Bronchial epithelial cell (primary cell): Measurements from ENCODE around the gene LTBP3. TPM values are rescaled to one million over a fixed set of nuclear protein-coding genes. Genes with fewer than 3 reads are reported as not detected.

Experiments
- DNase-seq: peaks from one replicate; pipeline ENCODE4 v3.0.0-alpha.2; 2010; ENCODE audit warnings: low read depth
- FAIRE-seq: peaks from 2 replicates; lab custom pipeline; 2011; peaks lifted over from hg19 to GRCh38; lab: Jason Lieb, UNC
- H3K27me3 ChIP-seq: 2 replicates; pipeline ENCODE4 v1.5.1; 2011; ENCODE audit warnings: low read length; ENCODE audit not compliant: control insufficient read depth, insufficient read depth
- H3K36me3 ChIP-seq: 2 replicates; pipeline ENCODE4 v1.5.1; 2011; ENCODE audit warnings: low read length; ENCODE audit not compliant: control insufficient read depth, insufficient read depth
- H3K4me3 ChIP-seq: 2 replicates; pipeline ENCODE4 v1.5.1; 2011; ENCODE audit warnings: mild to moderate bottlenecking, low read depth, low read length, control low read depth
- total RNA-seq: library from RNA; depleted of rRNA; stranded (reverse); fragments of >200 nt; gene quantifications from 2 replicates; pipeline ENCODE4 v1.2.1, GENCODE V29; 2014
- TF ChIP-seq, protein P1 (sequence below): IDR thresholded peaks from 2 replicates; pipeline ENCODE4 v1.5.1; 2011; ENCODE audit warnings: mild to moderate bottlenecking, moderate library complexity, low read length, control low read depth, inconsistent platforms; ENCODE audit not compliant: insufficient read depth, severe bottlenecking

Gene LTBP3
- total RNA-seq, 1 donor from 2014 or later, result 35.0 TPM

- Histone ChIP-seq H3K27me3 (no peaks in the 10 kb centered on the region), H3K36me3 (no peaks in the 10 kb centered on the region), H3K4me3 (no peak overlapping the region)
- TF ChIP-seq, protein P1, sequence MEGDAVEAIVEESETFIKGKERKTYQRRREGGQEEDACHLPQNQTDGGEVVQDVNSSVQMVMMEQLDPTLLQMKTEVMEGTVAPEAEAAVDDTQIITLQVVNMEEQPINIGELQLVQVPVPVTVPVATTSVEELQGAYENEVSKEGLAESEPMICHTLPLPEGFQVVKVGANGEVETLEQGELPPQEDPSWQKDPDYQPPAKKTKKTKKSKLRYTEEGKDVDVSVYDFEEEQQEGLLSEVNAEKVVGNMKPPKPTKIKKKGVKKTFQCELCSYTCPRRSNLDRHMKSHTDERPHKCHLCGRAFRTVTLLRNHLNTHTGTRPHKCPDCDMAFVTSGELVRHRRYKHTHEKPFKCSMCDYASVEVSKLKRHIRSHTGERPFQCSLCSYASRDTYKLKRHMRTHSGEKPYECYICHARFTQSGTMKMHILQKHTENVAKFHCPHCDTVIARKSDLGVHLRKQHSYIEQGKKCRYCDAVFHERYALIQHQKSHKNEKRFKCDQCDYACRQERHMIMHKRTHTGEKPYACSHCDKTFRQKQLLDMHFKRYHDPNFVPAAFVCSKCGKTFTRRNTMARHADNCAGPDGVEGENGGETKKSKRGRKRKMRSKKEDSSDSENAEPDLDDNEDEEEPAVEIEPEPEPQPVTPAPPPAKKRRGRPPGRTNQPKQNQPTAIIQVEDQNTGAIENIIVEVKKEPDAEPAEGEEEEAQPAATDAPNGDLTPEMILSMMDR, result no peak
- FAIRE-seq (no peak), DNase-seq (no peak)
These were observed 3.2 kb downstream of the LTBP3 start for GRCh38 chr11:65554842-65555430.

DNA sequence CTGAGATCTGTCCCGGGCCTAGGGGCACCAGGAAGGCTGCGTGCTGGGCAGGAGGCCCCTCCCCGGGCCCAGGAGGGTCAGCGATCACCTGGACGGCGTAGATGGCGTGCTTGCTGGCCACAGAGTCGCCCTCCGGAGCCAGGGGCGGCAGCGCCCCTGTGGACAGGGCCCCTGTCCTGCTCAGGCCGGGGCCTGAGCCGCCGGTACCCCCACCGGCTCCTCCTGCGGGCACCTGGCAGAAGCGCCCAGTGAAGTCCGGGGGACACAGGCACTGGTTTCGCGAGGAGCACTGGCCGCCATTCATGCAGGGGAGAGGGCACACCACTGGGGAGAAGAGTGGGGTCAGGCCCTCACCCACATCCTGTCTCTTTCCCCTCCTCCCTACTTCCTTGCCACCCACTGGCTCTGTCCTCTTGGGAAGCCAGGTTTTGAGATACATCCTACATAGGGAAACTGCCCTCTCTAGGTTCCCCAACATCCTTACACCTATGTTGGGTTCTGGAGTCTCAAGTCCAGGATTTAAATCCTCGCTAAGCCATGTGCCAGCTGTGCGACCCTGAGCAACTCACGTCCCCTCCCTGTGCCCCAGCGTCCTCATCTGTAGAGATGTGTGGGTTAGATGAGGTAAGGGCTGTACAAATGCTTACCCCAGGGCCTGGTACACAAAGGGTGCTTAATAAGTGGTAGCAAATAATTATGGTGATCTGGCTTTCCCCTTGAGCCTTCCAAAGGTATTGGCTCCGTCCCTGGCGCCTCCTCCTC is 3.9 kb downstream of the LTBP3 start:
- Histone ChIP-seq H3K27me3 (no peaks in the 10 kb centered on the region), H3K36me3 (no peaks in the 10 kb centered on the region), H3K4me3 (no peak overlapping the region)
- no peak for DNase-seq
- no peak for FAIRE-seq
- TF ChIP-seq, protein P1, result no peak

DNA sequence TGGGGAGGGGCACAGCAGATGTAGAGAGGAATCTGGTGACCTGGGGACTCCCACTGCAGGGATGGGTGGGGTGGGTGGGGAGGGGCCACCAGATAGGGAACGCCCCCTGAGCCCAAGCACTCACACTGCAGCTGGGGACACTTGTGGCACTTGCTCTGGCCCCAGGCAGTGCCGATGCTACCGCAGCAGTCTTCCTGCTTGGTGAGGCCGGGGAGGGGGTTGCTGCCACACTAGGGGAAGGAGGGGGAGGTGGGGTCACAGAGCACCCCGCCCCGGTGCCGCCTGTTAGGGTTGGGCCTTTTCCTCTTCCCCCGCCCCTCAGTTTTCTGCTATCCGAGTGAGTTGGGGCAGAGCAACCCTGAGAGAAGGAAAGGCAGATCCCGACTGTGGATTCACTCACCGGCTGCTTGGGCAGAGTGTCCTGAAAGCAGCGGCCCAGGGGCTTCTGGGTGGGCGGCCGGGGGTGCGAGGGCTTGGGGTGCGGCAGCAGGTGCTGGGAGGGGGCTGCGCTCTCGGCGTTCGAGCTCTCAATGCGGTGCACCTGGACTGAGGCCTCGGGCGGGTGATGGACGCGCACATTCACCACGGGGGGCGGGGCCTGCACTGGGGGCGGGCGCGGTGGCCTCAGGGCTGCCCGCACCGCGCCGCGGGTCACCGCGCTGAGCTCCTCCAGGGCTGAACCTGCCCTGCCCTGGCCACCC is 4.7 kb downstream of the LTBP3 start:
- Histone ChIP-seq H3K36me3 (no peaks in the 10 kb centered on the region), H3K27me3 (no peaks in the 10 kb centered on the region), H3K4me3 (no peak overlapping the region)
- DNase-seq, result no peak
- FAIRE-seq, result no peak
- TF ChIP-seq, protein P1, result no peak

DNA sequence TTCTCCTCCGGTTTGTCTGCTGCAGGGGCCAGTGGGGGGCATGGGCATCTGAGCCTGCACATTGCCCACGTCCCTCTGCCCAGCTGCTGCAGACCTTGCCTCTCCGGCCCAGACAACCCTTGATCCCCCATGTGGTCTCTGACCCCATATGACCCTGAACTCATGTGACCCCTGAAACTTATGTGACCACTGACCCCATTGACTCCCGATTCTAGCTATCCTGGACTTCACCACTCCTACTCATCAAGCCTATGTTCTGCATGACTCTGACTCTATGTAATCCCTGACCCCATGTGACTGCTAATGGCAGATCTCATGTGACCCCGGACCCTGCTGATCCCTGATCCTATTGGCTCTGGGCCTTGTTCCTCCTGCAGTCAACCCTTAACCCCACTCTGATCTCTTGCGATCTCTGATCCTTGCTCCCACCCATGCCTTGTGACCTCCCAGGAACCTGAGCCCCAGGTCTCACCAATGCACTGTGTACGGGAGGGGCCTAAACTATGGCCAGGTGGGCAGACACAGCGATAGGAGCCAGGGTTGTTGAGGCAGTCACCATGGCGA is 5.7 kb downstream of the LTBP3 start:
- Histone ChIP-seq H3K27me3 (no peaks in the 10 kb centered on the region), H3K36me3 (no peaks in the 10 kb centered on the region), H3K4me3 (no peak overlapping the region)
- DNase-seq (no peak), FAIRE-seq (no peak)
- TF ChIP-seq, protein P1, result no peak

DNA sequence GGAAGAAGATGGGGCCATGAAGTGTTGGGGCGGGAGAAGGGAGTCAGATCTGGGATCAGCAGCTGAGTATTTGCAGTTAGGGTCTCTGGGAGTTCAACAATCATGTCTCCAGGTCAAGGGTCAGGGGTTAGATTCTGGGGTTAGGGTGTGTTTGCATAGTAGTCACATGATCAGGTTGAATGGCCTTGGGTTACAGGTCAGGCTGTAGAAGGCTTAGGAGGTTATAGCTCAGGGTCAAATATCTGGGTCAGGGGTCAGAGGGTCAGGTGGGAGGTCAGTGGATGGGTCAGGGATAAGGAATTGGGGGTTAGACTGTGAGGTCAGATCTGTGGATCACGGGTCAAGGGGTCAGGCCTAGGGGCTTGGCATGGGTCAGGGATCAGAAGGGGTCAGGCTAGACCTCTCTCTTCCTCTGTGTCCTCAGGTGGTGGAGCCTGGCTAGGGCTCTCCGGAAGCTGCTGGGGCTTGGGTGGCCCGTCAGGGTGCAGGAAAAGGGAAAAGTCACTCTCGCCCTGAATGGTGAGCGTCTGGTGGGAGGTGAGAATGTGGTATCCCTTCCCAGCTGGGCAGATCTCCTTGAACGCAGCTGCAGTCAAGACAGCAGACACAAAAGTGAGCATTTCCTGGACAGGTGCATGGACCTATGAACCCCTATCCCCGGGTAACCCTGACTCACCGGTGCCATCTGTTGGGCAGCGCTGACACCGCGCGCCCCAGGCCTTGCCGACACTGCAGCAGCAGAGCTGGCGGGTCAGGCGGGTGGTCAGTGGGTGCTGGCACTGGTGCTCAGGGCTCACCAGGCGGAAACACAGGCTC is 6.4 kb downstream of the LTBP3 start:
- TF ChIP-seq, protein P1, result peak; percentile 68
- no peak for FAIRE-seq

More for the DNA sequence above, 6.4 kb downstream of the LTBP3 start:
- Histone ChIP-seq H3K36me3 (no peaks in the 10 kb centered on the region), H3K27me3 (no peaks in the 10 kb centered on the region), H3K4me3 (no peak overlapping the region)
- DNase-seq, result peak; percentile 39
